GM19438 (cell line): ENCODE results near the gene GLB1L3.
A peak's percentile ranks its signal among the peaks of the same experiment; 100 is the strongest.
"Not testable (repeated sequence)": the region's sequence is repeated elsewhere in the genome, so short reads cannot be mapped to it uniquely, and the experiment has no call there.

Source experiments
- ATAC-seq: cut with Tn5 transposase; IDR thresholded peaks from one replicate; pipeline ENCODE4 v1.9.1; 2021; ENCODE audit warnings: low read depth; ENCODE audit not compliant: unreplicated experiment

Gene GLB1L3

GRCh38 chr11:134312807-134313206 lies 36.6 kb downstream of the GLB1L3 start:
- ATAC-seq, result no peak

- ATAC-seq, result no peak
Observed at GRCh38 chr11:134313379-134313778, 37.2 kb downstream of the GLB1L3 start.

GRCh38 chr11:134313821-134314607 lies 37.8 kb downstream of the GLB1L3 start:
- no peak for ATAC-seq

- no peak for ATAC-seq
Observed at GRCh38 chr11:134317103-134317502, 40.9 kb downstream of the GLB1L3 start.

GRCh38 chr11:134321373-134321772 lies 45.2 kb downstream of the GLB1L3 start:
- ATAC-seq, result not testable (repeated sequence)

- ATAC-seq, result no peak
Observed at GRCh38 chr11:134322553-134322952, 46.4 kb downstream of the GLB1L3 start.

- ATAC-seq, result no peak
Observed at GRCh38 chr11:134328433-134328832, 52.3 kb downstream of the GLB1L3 start.

GRCh38 chr11:134330611-134331353 lies 54.6 kb downstream of the GLB1L3 start:
- no peak for ATAC-seq

- peak; percentile 74 for ATAC-seq
Observed at GRCh38 chr11:134331354-134332188, 55.4 kb downstream of the GLB1L3 start, which contains the start of gene GLB1L2. Gene GLB1L2 (plus strand): TSS chr11:134331988. CDS start chr11:134332062, 74 bp downstream.

- ATAC-seq, result no peak
Observed at GRCh38 chr11:134332189-134332631, 56.0 kb downstream of the GLB1L3 start.

- ATAC-seq, result no peak
Observed at GRCh38 chr11:134332782-134333181, 56.6 kb downstream of the GLB1L3 start.

GRCh38 chr11:134333312-134333711 lies 57.1 kb downstream of the GLB1L3 start:
- ATAC-seq, result no peak

GRCh38 chr11:134333946-134334345 lies 57.8 kb downstream of the GLB1L3 start:
- no peak for ATAC-seq

GRCh38 chr11:134334796-134335571 lies 58.8 kb downstream of the GLB1L3 start:
- ATAC-seq, result no peak

GRCh38 chr11:134337051-134337450 lies 60.9 kb downstream of the GLB1L3 start:
- no peak for ATAC-seq

GRCh38 chr11:134338068-134338467 lies 61.9 kb downstream of the GLB1L3 start:
- no peak for ATAC-seq

- no peak for ATAC-seq
Observed at GRCh38 chr11:134338654-134339053, 62.5 kb downstream of the GLB1L3 start.

- ATAC-seq, result no peak
Observed at GRCh38 chr11:134339756-134340155, 63.6 kb downstream of the GLB1L3 start.

GRCh38 chr11:134340354-134340964 lies 64.3 kb downstream of the GLB1L3 start:
- ATAC-seq, result no peak
